ENCODE data around the gene CNIH2.
"Not testable (repeated sequence)": the region's sequence is repeated elsewhere in the genome, so short reads cannot be mapped to it uniquely, and the experiment has no call there.

The CNIH2 gene

DNA sequence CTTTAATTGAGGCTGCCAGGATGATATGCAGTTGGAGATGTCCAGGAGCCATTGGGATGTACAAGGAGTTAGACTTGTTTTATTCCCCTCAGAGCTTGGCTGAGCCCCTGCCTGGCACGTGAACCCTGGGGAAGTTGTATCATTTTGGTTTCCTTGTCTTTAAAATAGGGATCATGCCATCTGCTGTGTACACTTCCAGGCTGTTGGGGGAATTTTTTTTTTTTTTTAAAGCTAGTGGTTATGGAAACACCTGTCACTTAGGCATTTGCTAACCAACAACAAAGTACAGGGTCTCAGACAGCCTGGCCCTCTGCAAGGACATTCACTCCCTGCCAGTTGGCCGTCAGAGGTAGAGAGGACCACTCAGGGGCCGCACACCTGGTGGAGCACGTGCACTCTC lies 18.0 kb upstream of the CNIH2 start:
- DNase-seq, result no peak

- no peak for DNase-seq
Measured at GRCh38 chr11:66261578-66261977, 16.4 kb upstream of the CNIH2 start.

DNA sequence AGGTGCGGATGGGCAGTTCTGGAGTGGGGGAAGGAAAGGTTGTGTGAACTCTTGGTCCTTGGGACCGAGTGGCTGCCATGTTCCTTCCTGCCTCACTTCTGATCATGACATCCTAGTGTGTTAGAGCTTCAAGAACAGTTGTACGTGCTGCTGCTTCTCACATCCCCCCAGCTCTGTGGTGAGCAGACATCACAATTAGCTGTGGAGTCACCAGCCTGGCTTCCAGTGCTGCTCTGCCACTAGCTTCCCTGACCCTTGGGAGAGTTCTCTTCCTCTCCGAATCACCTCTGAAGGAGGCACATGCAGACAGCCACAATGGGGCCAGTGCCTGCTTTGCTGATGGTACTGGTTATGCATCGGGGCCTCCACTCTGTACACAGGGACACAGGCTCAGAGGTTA lies 15.8 kb upstream of the CNIH2 start:
- DNase-seq, result no peak

DNA sequence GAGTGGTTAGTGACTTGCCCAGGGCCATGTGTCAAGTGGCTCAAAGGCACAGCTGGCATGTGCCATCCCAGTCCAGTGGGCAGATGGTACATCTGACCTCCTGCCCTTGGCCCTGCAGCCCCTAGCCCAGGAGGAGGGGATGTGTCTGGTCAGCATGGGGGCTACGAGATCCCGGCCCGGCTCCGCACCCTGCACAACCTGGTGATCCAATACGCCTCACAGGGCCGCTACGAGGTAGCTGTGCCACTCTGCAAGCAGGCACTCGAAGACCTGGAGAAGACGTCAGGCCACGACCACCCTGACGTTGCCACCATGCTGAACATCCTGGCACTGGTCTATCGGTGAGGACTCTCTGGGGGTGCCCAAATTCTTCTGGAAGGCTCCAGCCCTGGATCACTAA lies 15.3 kb upstream of the CNIH2 start:
- no peak for DNase-seq

GRCh38 chr11:66263231-66263630 lies 14.7 kb upstream of the CNIH2 start:
- DNase-seq, result no peak

- no peak for DNase-seq
Measured at GRCh38 chr11:66263785-66264184, 14.2 kb upstream of the CNIH2 start.

GRCh38 chr11:66264383-66264782 lies 13.6 kb upstream of the CNIH2 start:
- no peak for DNase-seq

GRCh38 chr11:66264914-66265313 lies 13.1 kb upstream of the CNIH2 start:
- no peak for DNase-seq

DNA sequence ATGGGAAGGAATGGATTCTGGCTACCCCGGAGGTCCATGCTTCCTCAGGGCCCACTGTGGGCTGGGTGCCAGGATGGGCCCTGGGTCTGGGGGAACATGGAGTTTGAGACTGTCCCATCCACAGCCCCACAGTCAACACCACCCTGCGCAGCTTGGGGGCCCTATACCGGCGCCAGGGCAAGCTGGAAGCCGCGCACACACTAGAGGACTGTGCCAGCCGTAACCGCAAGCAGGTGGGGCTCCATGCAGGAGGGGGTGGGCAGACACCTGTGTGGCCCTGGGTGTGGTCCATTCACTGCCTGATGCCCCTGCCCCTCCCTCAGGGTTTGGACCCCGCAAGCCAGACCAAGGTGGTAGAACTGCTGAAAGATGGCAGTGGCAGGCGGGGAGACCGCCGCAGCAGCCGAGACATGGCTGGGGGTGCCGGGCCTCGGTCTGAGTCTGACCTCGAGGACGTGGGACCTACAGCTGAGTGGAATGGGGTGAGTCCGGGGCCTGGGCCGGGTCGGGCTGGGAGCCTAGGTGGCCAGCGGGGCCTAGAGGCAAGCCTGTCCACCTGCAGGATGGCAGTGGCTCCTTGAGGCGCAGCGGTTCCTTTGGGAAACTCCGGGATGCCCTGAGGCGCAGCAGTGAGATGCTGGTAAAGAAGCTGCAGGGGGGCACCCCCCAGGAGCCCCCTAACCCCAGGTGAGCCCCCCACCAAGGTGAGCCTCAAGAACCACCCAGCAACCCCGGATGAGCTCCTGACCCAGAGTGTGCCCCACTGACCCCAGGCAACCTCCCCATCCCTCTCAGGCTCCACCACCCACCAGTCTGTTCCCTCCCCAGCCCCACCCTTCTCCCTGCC lies 12.2 kb upstream of the CNIH2 start:
- no peak for DNase-seq

- DNase-seq, result no peak
Measured at GRCh38 chr11:66266378-66267038, 11.5 kb upstream of the CNIH2 start.

- no peak for DNase-seq
Measured at GRCh38 chr11:66267039-66267378, 11.0 kb upstream of the CNIH2 start.

DNA sequence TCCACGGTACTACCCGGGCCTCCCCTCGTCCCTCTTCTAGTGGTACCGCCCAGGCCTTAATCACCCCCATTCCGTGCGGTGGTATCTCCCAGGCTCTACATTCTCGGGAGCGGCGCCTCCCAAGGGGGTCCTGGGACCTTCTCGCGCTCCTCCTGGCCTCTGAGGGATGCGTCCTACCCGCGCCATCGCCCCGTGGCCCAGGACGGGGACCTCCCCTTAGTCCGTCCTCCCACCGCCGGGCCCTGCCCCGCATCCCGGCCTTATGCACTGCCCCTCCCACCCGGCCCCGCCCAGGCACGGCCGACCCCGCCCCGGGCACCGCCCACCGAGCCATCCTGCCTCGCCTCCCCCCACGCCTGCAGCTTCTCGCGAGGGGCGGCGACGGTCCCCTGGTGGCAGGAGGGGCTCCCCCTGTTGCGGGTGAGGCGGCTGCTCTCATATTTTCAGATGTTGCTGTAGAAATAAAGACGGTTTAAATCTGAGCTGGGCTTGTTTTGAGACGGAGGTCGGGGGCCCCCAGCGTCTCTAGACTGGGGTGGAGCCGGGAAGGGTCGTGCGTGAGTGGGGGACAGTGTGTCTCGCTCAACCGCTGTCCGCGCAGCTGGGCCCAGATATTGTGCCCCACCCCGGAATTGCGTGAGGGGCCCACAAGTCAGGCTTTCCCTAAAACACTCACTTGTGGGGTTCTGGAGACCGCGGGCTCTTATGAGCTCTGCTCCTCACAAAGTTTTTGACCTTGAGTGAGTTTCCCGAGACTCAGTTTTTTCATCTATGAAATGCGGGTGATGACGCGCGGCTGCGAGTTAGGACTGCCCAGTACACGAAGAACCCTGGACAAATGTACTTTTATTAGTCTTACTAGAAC lies 10.4 kb upstream of the CNIH2 start:
- DNase-seq, result peak; percentile 84

- peak; percentile 100 for DNase-seq
Measured at GRCh38 chr11:66268244-66268951, 9.6 kb upstream of the CNIH2 start, which contains the start of gene RAB1B. Gene RAB1B (plus strand): TSS chr11:66268639. CDS start chr11:66268680, 41 bp downstream.

DNA sequence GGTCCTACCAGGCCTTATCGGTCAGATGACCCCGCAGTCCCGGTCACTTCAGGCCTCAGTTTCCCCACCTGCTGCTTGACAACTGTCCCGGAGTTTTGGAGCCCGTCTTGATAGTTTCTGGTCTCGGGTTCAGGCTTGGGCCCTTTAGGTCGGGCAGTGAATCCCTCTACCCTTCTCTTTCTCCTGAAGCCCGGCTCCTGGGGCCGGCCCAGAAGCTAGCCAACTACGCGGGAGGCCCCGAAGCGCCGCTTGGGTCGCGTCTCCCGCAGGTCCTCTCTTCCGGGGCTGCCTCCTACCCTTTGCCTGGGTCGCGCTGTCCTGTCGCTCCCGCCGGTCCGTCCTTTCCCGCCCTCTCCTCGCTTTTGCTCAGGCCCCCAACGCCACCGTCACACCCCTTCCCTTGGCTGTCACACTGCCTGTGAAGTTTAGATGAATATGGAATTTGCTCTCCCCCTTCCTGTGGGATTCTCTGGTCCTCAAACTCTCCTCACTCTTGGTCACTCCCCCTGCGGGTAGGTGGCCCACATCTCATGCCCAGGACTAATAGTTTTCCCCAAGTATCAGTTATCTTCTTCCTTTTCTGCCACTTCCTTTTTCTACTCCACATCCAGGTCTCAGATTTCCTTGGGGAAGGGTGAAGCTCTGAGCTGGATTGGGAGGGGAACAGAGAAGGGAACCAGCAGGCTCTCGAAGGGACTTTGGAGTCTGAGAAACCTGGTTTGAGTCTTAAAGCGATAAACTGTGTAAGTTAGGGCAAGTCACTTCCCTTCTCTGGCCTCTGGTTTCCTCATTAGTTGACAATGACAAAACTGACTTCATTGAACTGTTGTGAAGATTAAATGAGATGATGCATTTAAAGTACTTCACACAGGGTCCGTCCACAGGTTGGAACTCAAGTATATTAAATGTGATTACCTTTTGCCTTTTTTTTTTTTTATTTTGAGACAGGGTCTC lies 8.7 kb upstream of the CNIH2 start:
- DNase-seq, result no peak

GRCh38 chr11:66271816-66272215 lies 6.2 kb upstream of the CNIH2 start:
- DNase-seq, result no peak

- DNase-seq, result peak; percentile 55
Measured at GRCh38 chr11:66272596-66272995, 5.4 kb upstream of the CNIH2 start.

DNA sequence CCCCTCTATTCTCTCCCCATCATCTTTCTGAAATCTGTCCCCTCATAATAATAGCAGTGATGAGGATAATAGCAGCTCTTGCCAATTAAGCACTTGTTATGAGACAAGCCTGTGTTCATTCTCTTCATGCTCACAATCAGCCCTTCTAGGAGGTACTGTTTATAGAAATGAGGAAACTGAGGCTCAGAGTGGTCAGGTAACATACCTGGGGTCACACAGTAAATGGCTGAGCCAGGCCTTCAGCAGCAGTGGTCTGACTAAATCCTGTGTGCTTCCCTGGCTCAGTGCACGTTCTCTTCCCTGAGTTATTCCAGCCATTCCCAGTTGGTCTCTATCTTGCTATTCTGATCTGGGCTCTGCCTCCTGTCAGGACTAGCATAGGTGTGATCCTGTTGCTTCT lies 3.8 kb upstream of the CNIH2 start:
- DNase-seq, result no peak

DNA sequence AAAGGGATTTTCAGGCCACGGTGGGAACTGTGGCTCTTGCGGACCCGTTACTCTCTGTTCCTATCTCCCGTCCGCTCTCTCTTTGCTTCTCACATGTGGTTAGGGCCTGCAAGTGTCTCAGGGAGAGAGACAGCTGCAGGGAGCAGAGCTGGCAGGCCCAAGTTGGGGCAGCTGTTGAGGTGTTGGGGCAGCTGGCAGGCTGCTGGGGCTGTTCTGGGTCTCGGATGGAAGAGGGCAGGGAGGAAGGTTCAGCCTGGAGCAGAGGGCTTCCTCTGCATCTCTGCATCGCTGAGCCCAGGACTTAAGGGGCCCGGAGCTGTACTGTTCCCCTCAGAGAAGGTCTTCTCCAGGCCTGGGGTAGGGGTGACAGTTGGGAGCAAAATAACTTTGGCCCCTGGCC lies 2.6 kb upstream of the CNIH2 start:
- DNase-seq, result no peak

DNA sequence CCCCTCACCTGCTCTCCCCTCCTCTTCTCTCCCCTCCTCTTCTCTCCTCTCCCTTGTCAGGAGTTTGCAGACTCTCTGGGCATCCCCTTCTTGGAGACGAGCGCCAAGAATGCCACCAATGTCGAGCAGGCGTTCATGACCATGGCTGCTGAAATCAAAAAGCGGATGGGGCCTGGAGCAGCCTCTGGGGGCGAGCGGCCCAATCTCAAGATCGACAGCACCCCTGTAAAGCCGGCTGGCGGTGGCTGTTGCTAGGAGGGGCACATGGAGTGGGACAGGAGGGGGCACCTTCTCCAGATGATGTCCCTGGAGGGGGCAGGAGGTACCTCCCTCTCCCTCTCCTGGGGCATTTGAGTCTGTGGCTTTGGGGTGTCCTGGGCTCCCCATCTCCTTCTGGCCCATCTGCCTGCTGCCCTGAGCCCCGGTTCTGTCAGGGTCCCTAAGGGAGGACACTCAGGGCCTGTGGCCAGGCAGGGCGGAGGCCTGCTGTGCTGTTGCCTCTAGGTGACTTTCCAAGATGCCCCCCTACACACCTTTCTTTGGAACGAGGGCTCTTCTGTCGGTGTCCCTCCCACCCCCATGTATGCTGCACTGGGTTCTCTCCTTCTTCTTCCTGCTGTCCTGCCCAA lies 1.9 kb upstream of the CNIH2 start:
- no peak for DNase-seq

DNA sequence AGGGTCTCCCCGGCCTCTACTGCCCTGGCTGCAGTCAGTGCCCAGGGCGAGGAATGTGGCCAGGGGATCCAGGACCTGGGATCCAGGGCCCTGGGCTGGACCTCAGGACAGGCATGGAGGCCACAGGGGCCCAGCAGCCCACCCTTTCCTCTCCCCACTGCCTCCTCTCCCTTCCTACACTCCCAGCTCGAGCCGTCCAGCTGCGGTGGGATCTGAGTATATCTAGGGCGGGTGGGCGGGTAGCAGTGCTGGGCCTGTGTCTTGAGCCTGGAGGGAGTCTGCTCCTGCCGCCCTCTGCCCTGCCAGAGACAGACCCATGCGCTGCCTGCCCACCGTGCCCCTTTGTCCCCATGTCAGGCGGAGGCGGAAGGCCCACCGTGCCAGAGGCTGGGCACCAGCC lies 1.4 kb upstream of the CNIH2 start:
- DNase-seq, result not testable (repeated sequence)

GRCh38 chr11:66277064-66277463 lies 911 bp upstream of the CNIH2 start:
- not testable (repeated sequence) for DNase-seq
